PFSK-1 (cell line): ENCODE results near the gene FBH1.

Experiments used
- FOXP2 ChIP-seq: optimal IDR thresholded peaks from 2 replicates; pipeline ENCODE3; 2011; ENCODE audit warnings: borderline replicate concordance, control low read depth, inconsistent platforms; ENCODE audit not compliant: insufficient read depth; ENCODE audit errors: extremely low read length, extremely low read depth
- POLR2AphosphoS5 ChIP-seq: IDR thresholded peaks from 2 replicates; pipeline ENCODE4 v1.6.1; 2012; ENCODE audit warnings: low read depth, mild to moderate bottlenecking, control low read depth, low read length, moderate library complexity
- REST ChIP-seq, 2 experiments: IDR thresholded peaks; 2 replicates each; pipeline versions ENCODE4 v1.6.1 to v1.8.0; 2011 to 2012; ENCODE audit warnings: low read depth in 2 of 2, low read length in 2 of 2, control low read depth in 1 of 2, inconsistent platforms in 1 of 2, mild to moderate bottlenecking in 1 of 2, moderate library complexity in 1 of 2; ENCODE audit not compliant: insufficient read depth in 1 of 2
- SIN3A ChIP-seq: IDR thresholded peaks from 2 replicates; pipeline ENCODE4 v1.6.1; 2012; ENCODE audit warnings: mild to moderate bottlenecking, low read length, moderate library complexity, borderline replicate concordance; ENCODE audit not compliant: insufficient read depth
- TAF1 ChIP-seq: IDR thresholded peaks from 2 replicates; pipeline ENCODE4 v1.6.1; 2012; ENCODE audit warnings: low read length, control low read depth, borderline replicate concordance; ENCODE audit not compliant: insufficient read depth

FBH1 gene

GRCh38 chr10:5963591-5963990, 73.5 kb downstream of the FBH1 start:
- no peak for TF ChIP-seq TAF1
- no peak for TF ChIP-seq FOXP2
- no peak for TF ChIP-seq SIN3A
- TF ChIP-seq REST (IDR thresholded peaks at IDR 0.05; ENCODE audit: insufficient read depth in 1 of 2, low read depth in 2 of 2, low read length in 2 of 2) = no peak
- TF ChIP-seq POLR2AphosphoS5 = no peak

GRCh38 chr10:5964736-5965135, 74.7 kb downstream of the FBH1 start:
- TF ChIP-seq POLR2AphosphoS5 = no peak
- no peak for TF ChIP-seq SIN3A

GRCh38 chr10:5965266-5965665, 75.2 kb downstream of the FBH1 start:
- TF ChIP-seq POLR2AphosphoS5 (no peak), REST (IDR thresholded peaks at IDR 0.05; ENCODE audit: insufficient read depth in 1 of 2, low read depth in 2 of 2, low read length in 2 of 2) (no peak), FOXP2 (no peak)

GRCh38 chr10:5968037-5968680, 78.1 kb downstream of the FBH1 start:
- no peak for TF ChIP-seq POLR2AphosphoS5
- TF ChIP-seq SIN3A = no peak
- TF ChIP-seq TAF1 = no peak
- no peak for TF ChIP-seq FOXP2

GRCh38 chr10:5968681-5969453, 78.8 kb downstream of the FBH1 start:
- TF ChIP-seq TAF1 (no peak), REST (IDR thresholded peaks at IDR 0.05; ENCODE audit: insufficient read depth in 1 of 2, low read depth in 2 of 2, low read length in 2 of 2) (no peak), SIN3A (no peak), FOXP2 (no peak), POLR2AphosphoS5 (no peak)

GRCh38 chr10:5970066-5970465, 80.0 kb downstream of the FBH1 start:
- TF ChIP-seq POLR2AphosphoS5 (no peak), TAF1 (no peak), REST (IDR thresholded peaks at IDR 0.05; ENCODE audit: insufficient read depth in 1 of 2, low read depth in 2 of 2, low read length in 2 of 2) (no peak)
